Pons (tissue), 1 donor: ENCODE results near the gene MYLK4.

Experiments
- DNase-seq: peaks from one replicate; pipeline ENCODE4 v3.0.0-alpha.2; 2016; ENCODE audit warnings: low spot score

Gene MYLK4

DNA sequence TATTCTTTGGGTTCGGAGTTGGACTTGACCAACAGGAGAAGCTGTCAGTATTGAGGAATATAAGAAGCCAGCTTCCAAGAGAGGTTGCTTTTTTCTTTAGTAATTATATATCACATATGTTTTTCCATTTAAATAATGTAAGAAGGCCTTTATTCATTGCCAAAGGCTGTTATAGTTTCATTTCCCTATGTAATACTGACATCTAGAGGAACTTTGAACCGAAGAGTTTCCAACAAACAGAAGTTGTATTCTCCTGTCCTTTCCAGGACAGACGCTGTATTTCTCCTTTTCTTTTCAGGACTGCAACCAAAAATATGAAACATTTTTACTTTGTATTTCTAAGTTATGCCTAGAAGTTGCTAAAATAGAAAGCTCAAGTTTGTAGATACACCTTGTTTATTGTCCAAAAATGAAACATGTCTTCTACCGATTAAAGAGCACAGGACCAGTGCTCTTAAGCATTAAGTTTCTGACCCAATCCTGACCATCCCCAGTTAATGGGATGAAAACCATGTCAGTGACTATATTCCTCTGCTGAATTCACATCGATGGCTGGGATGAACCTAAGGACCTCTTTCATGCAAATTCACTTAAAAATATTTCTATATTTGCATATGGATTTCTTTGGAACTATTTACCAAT, 55.1 kb downstream of the MYLK4 start:
- peak; percentile 63 for DNase-seq

DNA sequence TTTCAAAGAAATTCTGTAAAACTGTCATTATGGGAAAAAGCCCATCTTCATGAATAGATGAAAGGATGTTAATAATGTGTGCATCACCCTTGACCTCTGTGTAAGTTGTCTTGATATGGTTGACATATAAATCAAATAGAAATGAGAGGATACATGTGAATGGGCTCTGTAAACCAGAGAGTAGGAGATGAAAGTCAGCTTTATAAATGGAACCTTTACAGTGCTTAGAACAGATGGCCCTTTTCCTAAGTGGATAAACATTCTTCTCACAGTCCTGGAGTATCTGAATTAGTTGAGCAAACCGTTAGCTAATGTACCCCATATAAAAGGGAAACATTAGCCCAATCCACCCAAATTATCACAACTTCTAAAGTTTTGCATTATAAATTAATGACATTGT, 57.5 kb downstream of the MYLK4 start:
- DNase-seq, result no peak

DNA sequence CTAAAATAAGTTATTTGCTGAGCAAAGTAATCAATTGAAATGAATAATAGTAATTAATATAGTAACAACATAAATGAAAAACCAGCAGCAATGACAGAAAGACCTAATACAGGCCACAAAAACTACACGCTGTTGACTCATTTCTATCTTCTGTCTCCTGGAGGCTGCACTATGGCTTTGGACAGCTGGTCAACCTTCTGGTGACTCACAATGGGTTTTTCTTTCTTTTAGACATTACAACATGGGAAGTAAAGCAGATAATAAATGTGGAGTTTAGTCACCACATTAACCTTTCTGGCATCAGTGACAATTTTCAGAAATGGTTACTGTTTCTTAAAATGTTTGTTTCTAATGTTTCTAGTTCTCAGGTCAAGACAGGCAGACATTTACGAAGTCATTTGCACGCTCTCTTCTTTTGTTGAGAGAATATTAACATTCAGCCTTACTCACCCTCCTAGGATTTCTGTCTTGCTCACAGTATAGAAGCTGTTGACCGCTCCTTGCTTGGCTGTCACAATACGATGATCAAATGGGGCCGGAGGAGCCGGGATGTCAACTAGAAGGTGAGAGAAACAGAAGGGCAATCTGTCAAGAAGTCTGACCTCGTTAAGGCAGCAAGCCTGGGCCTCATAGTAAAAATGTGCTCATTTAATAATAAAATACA, 62.2 kb downstream of the MYLK4 start:
- no peak for DNase-seq

DNA sequence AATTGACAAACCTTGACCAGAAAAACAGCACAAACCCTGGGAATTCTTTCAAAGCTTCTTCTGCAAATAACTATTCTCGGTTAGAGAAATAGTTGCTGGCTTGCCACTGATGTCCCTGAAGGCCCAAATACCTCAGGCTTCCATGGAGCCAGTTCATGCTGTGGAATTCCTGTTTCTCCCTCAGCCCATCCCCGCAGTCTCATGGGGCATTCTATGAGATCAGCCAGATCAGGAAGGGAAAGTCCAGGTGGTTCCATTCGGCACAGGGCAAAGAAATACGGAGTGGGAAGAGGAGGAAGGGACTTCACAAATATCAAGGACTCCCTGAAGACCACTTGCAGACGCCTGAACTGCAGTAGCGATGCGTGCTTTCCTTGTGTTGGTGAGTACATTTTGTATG, 63.3 kb downstream of the MYLK4 start:
- no peak for DNase-seq

DNA sequence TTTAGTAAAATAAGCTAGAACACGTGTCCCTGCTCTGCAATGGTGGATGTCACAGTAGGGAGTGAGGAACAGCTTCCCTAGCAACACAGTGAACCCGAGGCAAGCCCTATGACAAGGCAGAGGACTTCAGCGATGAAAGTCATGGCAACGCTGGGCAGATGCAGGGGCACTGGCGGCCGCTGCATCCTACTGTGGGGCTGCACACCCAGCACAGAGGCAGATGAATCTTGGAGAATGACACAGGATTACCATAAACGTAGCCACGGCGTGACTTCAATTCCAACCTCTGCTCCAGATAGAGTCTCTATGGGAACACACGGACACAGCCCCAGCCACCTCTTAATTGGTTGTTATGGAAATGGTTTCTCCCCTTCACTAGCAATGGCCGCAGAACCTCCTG, 64.2 kb downstream of the MYLK4 start:
- no peak for DNase-seq

DNA sequence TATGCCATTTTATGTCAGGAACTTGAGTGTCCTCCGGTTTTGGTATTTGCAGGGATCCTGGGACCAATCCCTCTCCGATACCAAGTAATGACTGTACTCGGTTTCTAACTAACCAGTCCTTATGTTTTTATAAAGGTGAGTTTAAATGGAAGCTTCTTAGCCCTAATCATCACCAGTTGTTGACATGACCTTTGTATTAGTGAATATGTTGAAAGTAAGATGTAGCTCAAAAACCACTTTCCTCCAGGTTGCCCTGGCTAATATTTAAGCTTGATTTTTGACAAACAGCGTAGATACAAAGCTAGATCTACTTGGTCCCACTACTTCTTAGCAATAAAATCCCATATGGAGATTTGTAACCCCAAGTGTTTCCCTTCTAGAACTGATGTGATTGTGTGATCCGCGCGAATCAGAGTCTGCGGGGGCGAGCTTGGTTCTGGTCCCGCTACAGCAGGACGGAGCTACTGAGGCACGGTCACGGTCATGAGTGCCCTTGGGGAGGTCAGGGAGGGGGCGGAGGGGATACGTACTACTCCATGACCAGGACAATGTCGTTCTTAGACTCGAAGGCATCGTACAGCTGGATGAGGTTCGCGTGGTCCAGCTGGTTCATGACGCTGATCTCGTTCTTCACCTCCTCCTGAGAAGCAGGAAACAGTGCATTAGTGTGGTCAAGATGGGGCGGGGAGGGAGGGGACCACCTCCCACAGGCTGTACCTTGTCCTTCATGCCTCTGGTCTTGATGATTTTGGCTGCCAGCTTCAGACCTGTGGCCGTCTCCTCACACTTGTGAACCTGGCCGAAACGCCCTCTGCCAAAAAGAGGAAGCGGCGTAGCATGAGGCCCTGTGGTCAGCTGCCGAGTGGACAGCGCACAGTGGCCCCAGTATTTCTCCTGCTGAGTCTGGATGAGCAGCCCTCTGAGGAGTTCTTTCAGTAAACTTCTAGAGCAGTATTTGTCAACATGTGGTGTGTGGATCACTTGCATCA, 65.7 kb downstream of the MYLK4 start:
- no peak for DNase-seq

DNA sequence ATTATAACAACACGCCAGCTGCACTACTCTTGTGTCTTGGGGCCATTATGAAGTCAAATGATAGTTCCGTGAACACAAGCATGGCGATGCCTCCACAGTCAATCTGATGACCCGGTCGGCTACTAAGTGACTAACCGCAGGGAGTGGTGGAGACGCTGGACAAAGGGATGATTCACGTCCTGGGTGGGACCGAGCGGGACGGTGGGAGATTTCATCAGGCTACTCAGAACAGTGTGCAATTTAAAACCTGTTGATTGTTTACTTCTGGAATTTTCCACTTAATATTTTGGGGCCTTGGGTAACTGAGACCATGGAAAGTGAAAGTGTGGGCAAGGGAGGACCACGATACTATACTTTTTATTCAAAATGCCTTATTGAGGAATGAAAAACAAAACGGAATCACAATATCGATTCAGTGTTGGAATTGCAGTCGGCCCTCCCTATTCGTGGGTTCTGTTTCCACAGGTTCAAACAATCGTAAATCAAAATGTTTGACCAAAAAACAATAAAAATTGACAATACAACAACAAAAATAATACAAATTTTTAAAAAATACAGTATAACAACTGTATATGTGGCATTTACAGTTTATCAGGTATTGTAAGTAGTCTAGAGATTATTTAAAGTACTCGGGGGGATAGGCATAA, 66.5 kb downstream of the MYLK4 start:
- no peak for DNase-seq

DNA sequence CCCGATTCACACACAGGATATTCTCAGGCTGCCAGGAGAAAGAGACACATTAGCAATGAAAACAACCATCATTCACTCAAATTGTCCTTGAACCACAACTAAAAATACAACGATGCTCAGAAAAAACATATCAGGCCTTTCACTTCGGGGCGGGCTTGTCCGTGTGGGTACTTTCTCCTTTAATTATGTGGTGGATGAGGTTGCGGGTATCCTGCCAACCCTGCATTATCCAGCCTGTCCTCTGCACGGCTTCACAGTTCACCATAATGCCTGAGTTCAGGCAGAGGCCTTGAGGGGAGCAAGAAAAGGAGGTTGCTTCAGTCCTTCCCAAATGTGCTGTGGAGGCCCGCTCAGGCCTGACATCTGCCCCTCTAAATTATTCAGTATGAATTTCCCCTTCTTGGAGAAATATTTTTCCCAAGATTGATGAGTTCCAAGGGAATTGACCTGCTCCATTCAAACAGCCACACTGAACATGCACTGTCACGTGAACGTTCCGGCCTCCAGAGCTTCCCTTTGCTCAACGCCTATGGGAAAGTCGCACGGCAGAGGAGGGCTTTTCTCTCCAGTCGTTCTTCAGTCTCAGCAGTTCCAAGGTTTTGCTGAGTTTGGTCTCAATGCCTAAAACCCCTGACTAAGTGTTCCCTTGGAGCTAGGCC, 70.3 kb downstream of the MYLK4 start:
- DNase-seq, result no peak

DNA sequence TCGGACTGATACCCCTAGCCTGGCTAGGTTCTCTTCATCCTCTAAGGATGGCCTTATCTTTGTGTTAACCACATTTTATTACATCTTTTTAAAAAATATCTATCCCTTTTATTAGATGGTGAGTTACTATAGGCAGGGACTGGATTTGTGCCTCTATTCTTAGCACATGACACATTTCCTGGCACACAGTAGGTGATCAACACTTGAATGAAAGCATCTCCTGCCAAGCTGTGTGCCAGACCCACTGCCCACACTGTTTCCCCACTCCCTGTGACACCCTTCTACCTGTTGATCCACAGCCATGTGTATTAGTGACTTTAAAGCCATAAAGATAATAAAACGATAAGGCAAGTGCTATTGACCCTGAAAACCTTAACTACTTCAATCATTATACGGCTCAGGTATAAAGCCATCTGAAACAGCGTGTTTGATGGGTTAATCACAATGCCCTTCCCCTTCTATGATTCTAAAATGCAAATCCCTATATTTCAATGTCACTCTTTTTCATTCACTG, 73.6 kb downstream of the MYLK4 start:
- DNase-seq, result no peak

DNA sequence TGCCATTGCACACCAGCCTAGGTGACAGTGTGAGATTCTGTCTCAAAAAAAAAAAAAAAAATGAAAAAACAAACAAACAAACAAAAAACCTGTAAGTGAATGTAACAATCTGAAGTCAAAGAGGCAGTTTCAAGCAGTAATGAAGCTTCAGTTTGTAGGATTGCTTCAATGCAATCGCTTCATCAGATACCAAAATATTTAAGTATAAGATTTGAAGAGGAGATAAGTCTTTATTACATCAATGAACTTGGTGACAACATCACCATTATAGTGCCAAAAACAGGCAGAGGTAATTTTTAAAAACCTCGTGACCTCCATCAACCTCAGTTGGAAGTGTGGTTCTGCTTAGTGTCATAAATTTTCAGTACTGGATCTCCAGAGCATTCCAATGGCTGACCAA, 74.7 kb downstream of the MYLK4 start:
- no peak for DNase-seq

DNA sequence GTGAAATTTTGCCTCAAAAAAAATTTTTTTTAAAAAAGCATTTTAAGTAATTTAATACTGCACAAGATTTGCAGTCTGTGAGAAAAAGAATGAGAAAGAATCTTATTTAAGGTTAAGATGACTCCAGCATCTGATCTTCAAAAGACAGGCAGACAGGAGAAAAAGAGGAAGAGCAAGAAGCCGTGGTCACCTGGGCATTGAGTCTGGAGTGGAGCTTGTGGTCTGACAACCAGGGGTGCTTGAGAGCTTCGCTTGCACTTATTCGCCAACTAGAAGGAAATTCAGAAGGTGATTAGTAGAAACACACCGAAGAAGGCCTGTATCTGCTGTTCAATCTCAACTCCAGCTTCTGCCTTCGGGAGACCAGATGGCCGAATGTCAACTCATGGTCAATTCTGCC, 75.9 kb downstream of the MYLK4 start:
- no peak for DNase-seq

DNA sequence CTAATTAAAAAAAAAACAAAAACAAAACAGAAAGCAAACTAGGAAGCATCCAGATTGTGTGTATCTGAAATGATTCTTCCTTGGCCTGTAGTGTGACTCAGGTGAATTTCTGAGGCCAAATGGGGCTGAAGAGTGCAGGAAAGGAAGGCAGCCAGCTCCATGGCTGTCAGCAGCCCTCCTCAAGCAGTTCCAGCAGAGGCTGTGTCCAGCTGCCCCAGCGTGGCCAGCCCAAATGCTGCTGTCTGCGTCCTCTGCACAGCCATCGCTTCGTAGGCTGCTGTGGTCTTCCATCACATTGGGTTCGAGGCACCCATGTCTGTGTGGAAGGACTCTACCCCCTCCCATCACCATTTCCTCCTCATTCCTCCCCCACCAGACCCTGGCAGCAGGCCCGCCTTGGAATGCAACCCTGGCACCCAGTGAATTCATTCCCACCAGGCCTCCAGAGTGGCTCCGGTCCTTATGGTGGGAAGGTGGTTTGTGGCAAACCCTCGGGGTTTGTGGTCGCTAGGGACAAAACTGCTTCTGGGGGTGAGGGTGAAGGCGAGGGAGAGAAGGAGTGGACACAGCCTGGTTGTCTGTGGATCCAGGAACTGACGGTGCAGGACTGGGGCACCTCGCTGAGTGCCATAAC, 81.5 kb downstream of the MYLK4 start:
- DNase-seq, result no peak

DNA sequence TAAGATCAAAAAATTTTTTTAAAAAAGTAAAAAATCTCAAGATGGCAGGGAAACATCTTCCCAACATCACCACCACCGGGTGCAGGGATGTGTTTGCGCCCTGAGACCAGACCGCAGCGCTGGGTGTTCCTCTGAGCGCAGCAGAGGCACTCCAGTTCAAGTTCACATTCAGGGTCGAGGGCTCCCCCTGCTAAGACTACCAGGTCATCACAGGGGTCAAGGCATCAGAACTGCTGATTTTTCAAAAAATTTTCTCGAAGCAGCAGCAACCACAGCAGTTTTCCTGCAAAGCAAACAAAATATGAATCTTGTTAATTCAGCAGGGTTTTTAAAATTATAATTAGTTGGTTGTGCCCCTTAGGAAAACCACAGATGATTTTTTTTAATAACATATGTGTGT, 83.1 kb downstream of the MYLK4 start:
- DNase-seq, result no peak

DNA sequence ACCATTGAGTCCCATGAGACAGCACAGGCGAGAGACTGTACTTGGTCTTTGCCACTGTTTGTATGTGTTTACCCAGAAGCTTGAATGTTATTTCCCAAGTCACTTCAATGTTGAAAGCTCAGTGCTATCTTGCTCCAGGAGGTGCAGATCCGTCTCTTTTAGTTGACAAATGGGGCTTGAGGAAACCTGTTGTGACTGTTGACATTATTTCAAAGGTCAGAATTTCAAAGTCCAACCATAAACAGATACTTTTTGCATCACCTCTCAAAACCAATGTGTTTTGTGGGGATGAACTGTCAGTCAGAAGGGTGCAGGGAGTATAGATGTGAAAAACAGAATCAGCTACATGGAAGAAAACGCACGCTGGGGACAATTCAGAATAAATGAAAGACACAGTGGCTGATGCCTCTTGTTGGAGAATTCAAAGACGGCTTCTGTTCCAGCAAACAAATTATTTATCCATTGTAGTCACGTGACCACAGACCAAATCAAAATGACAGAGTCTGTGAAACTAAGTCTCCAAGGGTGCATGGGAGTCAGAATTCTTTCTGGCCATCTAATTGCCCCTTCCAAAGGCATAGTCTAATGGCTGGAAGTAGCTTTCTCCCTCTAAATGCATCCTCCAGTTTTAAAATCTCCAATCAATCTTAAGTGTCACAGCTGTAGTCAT, 83.7 kb downstream of the MYLK4 start:
- DNase-seq, result no peak

DNA sequence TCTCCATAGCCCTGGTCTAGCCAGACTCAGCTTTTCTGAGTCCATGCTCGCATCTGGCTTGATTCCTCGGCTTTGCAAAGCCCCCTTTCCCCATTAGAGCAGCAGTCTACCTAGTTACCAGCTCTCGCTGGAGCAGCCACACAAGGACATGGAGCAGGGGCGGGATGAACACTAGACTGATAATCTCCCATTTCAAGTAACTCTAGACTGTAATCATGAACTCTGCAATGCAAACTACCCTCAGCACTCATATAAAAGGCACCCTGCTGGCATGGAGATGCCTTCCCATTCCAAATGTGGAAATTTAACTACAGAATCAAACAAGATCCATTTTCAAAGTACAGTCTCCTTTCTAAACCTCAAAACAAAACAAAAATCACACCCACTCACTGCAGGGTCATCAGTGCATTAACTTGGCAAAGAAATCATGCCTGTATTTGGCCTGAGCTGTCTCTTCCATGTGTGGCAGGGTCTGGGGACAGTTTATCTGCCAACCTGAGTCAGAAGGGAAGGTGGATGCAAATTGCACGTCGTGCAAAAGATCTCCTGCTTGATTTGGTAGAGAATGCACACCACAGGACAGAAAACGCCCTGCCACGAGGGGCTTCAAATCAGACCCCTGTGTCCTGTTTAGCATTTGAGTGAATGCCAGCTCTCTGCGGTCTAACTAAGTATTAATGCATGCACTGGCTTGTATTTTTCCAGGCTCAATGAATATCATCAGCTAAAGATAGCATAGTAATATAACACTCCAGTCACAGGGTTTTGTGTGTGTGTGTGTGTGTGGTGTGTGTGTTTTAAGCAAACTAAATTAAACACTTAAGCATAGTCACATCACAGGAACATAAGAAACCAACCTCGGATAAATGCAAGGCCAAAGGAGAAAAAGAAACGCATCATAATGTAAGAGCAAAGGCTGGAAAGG, 85.3 kb downstream of the MYLK4 start:
- no peak for DNase-seq

DNA sequence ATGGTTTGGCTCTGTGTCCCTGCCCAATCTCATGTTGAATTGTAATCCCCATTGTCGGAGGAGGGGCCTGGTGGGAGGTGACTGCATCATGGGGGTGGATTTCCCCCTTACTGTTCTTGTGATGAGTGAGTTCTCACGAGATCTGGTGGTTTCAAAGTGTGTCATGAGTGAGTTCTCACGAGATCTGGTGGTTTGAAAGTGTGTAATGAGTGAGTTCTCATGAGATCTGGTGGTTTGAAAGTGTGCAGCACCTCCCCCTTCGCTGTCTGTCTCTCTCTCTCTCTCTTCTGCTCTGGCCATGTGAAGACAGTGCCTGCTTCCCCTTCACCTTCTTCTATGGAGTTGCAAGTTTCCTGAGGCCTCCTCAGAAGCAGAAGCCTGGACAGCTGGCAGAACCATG, 87.6 kb downstream of the MYLK4 start:
- DNase-seq, result no peak

DNA sequence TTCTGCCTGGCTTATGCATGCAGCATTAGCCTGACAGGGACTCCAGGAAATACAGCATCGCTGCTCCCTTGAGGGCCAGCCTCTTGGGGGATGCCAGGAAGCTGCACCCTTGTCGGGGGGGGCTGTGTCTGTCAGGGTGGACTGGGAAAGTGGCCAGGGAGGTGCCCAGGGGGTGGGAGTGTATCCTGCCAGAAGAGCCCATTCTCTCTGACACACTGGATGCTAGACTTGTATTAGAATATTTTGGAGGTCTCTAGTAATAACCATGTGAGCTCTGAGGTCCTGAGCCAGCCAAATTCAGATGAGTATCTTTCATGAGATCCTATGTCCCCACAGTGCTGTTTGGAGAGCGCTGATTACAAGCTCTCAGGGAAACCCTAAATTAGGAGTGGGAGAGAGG, 89.1 kb downstream of the MYLK4 start:
- DNase-seq, result no peak

DNA sequence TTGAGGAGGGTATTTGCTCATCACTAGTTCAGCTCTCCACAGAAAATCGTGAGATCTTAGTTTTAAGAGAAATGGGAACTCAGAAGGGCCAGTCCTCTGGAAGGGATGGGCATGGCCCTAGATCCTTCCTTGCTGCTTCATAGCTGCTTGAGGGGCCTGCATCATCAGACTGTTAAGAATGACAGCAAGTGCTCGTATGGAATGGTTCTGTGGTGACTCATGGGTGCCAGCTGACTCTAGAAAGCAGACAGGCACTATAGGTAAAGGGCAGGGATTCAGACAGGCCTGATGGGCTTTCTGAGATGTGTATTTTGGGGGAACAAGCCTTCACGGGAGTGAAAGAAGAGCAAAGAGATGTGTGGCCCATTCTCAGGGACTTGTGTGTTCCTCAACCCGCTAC, 90.8 kb downstream of the MYLK4 start:
- DNase-seq, result no peak

DNA sequence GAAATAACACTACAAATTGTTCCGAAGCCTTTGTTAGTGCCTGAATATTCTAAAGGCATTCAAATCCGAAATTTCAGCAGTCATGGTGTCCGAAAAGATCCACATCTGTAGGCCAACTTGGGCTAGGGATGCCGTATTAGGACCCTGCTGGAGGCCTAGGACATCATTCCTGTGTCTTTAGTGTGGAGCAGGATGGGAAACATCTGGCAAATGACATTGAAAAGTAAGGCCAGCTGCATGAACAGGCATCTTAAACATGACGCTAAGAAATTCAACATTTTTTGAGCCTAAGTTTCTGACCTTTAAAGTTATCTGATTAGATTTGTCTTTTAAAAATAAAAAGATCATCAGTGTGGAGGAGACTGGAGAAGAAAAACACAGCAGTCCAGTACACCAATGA, 91.3 kb downstream of the MYLK4 start:
- no peak for DNase-seq

DNA sequence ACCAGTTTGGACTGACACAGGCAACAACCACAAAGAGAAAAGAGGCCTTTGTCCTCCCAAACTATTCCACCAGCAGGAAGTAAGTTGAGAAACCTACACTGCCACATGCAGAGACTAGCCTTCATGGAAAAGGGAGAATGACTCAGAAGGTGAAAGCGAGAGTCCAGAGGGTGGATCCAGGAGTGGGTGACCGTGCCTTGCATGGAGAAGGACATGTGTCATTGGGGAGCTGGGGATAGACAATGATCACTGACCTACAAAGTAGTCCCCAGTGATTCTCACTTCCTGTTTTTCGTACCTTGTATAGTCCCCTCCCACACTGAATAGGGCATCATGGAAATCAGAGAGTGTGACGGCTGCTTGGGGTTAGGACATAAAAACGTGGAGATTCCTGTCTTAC, 91.9 kb downstream of the MYLK4 start:
- no peak for DNase-seq
